Inferior parietal cortex (tissue), 1 donor: ENCODE measurements around the gene QRFPR.
"Not testable (repeated sequence)": the region's sequence is repeated elsewhere in the genome, so short reads cannot be mapped to it uniquely, and the experiment has no call there.

Experiments
- DNase-seq: peaks from one replicate; pipeline ENCODE4 v3.0.0-alpha.2; 2016; ENCODE audit errors: extremely low spot score

Gene QRFPR

GRCh38 chr4:121380776-121381462, at the start of gene QRFPR:
Gene QRFPR, minus strand, starts transcription at chr4:121381018. Its CDS starts 371 bp downstream, at chr4:121380647.
- DNase-seq = no peak

GRCh38 chr4:121428721-121429120, 47.9 kb upstream of the QRFPR start:
- no peak for DNase-seq

- DNase-seq = no peak
Observed at GRCh38 chr4:121421594-121421993, 40.8 kb upstream of the QRFPR start.

- DNase-seq = no peak
Observed at GRCh38 chr4:121411151-121411744, 30.4 kb upstream of the QRFPR start.

- DNase-seq = not testable (repeated sequence)
Observed at GRCh38 chr4:121408567-121408966, 27.7 kb upstream of the QRFPR start.

- no peak for DNase-seq
Observed at GRCh38 chr4:121400632-121401031, 19.8 kb upstream of the QRFPR start.

GRCh38 chr4:121397941-121398601, 17.3 kb upstream of the QRFPR start:
- DNase-seq = no peak

GRCh38 chr4:121397434-121397833, 16.6 kb upstream of the QRFPR start:
- DNase-seq = no peak

- DNase-seq = no peak
Observed at GRCh38 chr4:121392426-121393086, 11.7 kb upstream of the QRFPR start.

- no peak for DNase-seq
Observed at GRCh38 chr4:121390335-121390734, 9.5 kb upstream of the QRFPR start.

GRCh38 chr4:121379276-121379675, 1.5 kb downstream of the QRFPR start:
- DNase-seq = no peak

GRCh38 chr4:121377076-121377475, 3.7 kb downstream of the QRFPR start:
- DNase-seq = no peak

GRCh38 chr4:121376556-121376955, 4.3 kb downstream of the QRFPR start:
- no peak for DNase-seq

- no peak for DNase-seq
Observed at GRCh38 chr4:121376097-121376496, 4.7 kb downstream of the QRFPR start.

GRCh38 chr4:121375262-121375661, 5.6 kb downstream of the QRFPR start:
- no peak for DNase-seq

GRCh38 chr4:121373841-121374240, 7.0 kb downstream of the QRFPR start:
- peak; percentile 10 for DNase-seq

- DNase-seq = peak; percentile 69
Observed at GRCh38 chr4:121370729-121371325, 10.0 kb downstream of the QRFPR start.

GRCh38 chr4:121360495-121360894, 20.3 kb downstream of the QRFPR start:
- no peak for DNase-seq

GRCh38 chr4:121358473-121358872, 22.3 kb downstream of the QRFPR start:
- no peak for DNase-seq

GRCh38 chr4:121353213-121353612, 27.6 kb downstream of the QRFPR start:
- DNase-seq = no peak

- DNase-seq = no peak
Observed at GRCh38 chr4:121344098-121344497, 36.7 kb downstream of the QRFPR start.

- no peak for DNase-seq
Observed at GRCh38 chr4:121340247-121340646, 40.6 kb downstream of the QRFPR start.
